Thoracic aorta (tissue), 2 donors: ENCODE results near the gene DGKG. TPM values are rescaled to one million over a fixed set of nuclear protein-coding genes. Genes with fewer than 3 reads are reported as not detected.

ENCODE experiments used
- ATAC-seq: fragments of 150-250 bp; one replicate; pipeline ENCODE4 v1.8.0; 2017; ENCODE audit warnings: low read depth; ENCODE audit not compliant: insufficient number of reproducible peaks, low FRiP score
- DNase-seq: peaks from one replicate; pipeline ENCODE4 v3.0.0-alpha.2; 2020; ENCODE audit warnings: low spot score
- H3K27ac ChIP-seq, 2 donors: fragments of 200-600 bp; sonication (generic); 1 replicate in 1 of 2; 2 replicates in 1 of 2; pipeline ENCODE4 v1.5.1; 2016; ENCODE audit warnings: mild to moderate bottlenecking in 2 of 2, moderate library complexity in 2 of 2
- H3K27me3 ChIP-seq: fragments of 200-600 bp; sonication (generic); replicated peaks from 2 replicates; pipeline ENCODE4 v1.6.0; 2016; ENCODE audit warnings: mild to moderate bottlenecking; ENCODE audit not compliant: insufficient read depth
- H3K36me3 ChIP-seq: fragments of 200-600 bp; sonication (generic); one replicate; pipeline ENCODE4 v1.5.1; 2016
- H3K4me1 ChIP-seq, 2 donors: fragments of 200-600 bp; sonication (generic); 1 replicate in 1 of 2; 2 replicates in 1 of 2; pipeline versions ENCODE4 v1.5.1 to v1.6.0; 2016; ENCODE audit warnings: low read depth in 2 of 2, mild to moderate bottlenecking in 1 of 2; ENCODE audit not compliant: control insufficient read depth in 1 of 2
- H3K4me3 ChIP-seq: fragments of 200-600 bp; sonication (generic); 2 replicates; pipeline ENCODE4 v1.5.1; 2016; ENCODE audit warnings: mild to moderate bottlenecking
- H3K9me3 ChIP-seq: fragments of 200-600 bp; sonication (generic); 2 replicates; pipeline ENCODE4 v1.5.1; 2016
- total RNA-seq, 2 donors: library from RNA; depleted of rRNA; stranded (reverse); fragments of >200 nt; gene quantifications; one replicate each; pipeline versions ENCODE4 v1.1.0 to v1.2.3, GENCODE V29; 2016
- TF ChIP-seq, protein P1 (sequence below): fragments of 200-600 bp; sonication (generic); IDR thresholded peaks from one replicate; pipeline ENCODE4 v1.5.1; 2019; ENCODE audit warnings: antibody characterized with exemption

The DGKG gene
- total RNA-seq, 2 donors from 2014 or later = 12.5 to 16.7 TPM

- H3K4me1 ChIP-seq = no peaks in the 10 kb centered on the region
- H3K36me3 ChIP-seq = peaks cover 13% of the 10 kb centered on the region
- no peak for ATAC-seq
Observed at GRCh38 chr3:186305286-186305685, 56.7 kb downstream of the DGKG start.

DNA sequence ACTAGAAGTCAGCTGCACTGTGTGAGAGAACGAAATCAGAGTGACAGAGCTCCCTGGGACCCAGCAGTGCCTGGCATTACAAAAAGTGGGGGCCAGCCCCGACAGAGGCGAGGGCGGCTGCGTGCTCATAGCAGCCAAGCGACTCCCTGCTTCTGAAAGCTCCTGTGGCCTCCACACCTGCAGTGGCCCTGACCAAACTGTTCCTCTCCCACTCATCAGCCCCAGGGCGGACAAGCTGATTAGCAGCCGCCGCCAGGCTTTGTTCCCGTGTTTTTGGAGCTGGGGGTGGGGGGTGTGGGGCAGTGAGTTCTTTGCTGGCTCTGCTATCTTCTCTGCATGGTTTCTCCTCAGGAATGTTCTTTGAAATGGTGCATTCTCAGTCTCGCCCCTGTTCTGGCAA lies 58.1 kb downstream of the DGKG start:
- DNase-seq = no peak
- Histone ChIP-seq H3K27ac (no peak overlapping the region), H3K9me3 (no peaks in the 10 kb centered on the region), H3K4me1 (no peaks in the 10 kb centered on the region), H3K4me3 (no peak overlapping the region), H3K36me3 (peaks cover 13% of the 10 kb centered on the region), H3K27me3 (no peaks in the 10 kb centered on the region)
- TF ChIP-seq, protein P1, sequence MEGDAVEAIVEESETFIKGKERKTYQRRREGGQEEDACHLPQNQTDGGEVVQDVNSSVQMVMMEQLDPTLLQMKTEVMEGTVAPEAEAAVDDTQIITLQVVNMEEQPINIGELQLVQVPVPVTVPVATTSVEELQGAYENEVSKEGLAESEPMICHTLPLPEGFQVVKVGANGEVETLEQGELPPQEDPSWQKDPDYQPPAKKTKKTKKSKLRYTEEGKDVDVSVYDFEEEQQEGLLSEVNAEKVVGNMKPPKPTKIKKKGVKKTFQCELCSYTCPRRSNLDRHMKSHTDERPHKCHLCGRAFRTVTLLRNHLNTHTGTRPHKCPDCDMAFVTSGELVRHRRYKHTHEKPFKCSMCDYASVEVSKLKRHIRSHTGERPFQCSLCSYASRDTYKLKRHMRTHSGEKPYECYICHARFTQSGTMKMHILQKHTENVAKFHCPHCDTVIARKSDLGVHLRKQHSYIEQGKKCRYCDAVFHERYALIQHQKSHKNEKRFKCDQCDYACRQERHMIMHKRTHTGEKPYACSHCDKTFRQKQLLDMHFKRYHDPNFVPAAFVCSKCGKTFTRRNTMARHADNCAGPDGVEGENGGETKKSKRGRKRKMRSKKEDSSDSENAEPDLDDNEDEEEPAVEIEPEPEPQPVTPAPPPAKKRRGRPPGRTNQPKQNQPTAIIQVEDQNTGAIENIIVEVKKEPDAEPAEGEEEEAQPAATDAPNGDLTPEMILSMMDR = no peak
- ATAC-seq = no peak

More at GRCh38 chr3:186305286-186305685, 56.7 kb downstream of the DGKG start:
- H3K4me3 ChIP-seq = no peak overlapping the region
- no peak for DNase-seq
- TF ChIP-seq, protein P1 = no peak
- H3K27me3 ChIP-seq = no peaks in the 10 kb centered on the region
- no peaks in the 10 kb centered on the region for H3K9me3 ChIP-seq
- H3K27ac ChIP-seq = no peak overlapping the region

- no peak for ATAC-seq
- Histone ChIP-seq H3K4me3 (no peak overlapping the region), H3K27ac (no peak overlapping the region), H3K9me3 (no peaks in the 10 kb centered on the region), H3K36me3 (peaks cover 4% of the 10 kb centered on the region), H3K4me1 (no peaks in the 10 kb centered on the region), H3K27me3 (no peaks in the 10 kb centered on the region)
- TF ChIP-seq, protein P1 = no peak
- no peak for DNase-seq
Observed at GRCh38 chr3:186299327-186299726, 62.7 kb downstream of the DGKG start.

GRCh38 chr3:186298876-186299275 lies 63.2 kb downstream of the DGKG start:
- Histone ChIP-seq H3K36me3 (peaks cover 4% of the 10 kb centered on the region), H3K4me1 (no peaks in the 10 kb centered on the region), H3K27me3 (no peaks in the 10 kb centered on the region), H3K9me3 (no peaks in the 10 kb centered on the region), H3K27ac (no peak overlapping the region), H3K4me3 (no peak overlapping the region)
- TF ChIP-seq, protein P1 = no peak
- DNase-seq (no peak), ATAC-seq (no peak)

DNA sequence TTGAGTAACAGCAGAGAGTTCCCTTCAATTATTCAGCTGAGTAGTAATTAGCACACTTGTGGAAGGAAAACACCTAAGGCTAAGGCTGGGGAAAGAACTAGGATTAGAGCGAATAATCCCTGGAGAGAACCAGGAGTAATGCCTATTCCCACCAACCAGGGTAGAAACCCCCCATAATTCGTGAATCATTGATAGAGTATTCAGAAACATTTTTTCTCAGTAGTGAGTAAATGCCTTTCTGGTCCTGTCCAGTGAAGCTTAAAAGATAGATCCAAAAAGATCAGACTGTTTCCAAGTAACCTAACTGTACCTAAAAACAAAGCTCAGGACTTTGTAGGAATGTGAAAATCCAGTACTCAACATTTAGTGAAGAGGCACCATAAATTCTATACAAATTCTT lies 71.2 kb downstream of the DGKG start:
- ATAC-seq = no peak
- Histone ChIP-seq H3K27me3 (no peaks in the 10 kb centered on the region), H3K27ac (no peak overlapping the region), H3K4me1 (peaks cover 13 to 20% of the 10 kb centered on the region in 2 donors), H3K36me3 (no peaks in the 10 kb centered on the region), H3K9me3 (no peaks in the 10 kb centered on the region), H3K4me3 (no peak overlapping the region)
- TF ChIP-seq, protein P1 = no peak
- no peak for DNase-seq
